NB4 (cell line): ENCODE results near the gene SCRN2.

Experiments
- CTCF ChIP-seq: IDR thresholded peaks from one replicate; pipeline ENCODE4 v1.5.1; 2012; ENCODE audit warnings: low read depth, low read length
- MAX ChIP-seq: IDR thresholded peaks from 2 replicates; pipeline ENCODE4 v1.6.1; 2011; ENCODE audit warnings: low read depth, low read length
- POLR2A ChIP-seq: IDR thresholded peaks from 2 replicates; pipeline ENCODE4 v1.6.1; 2011; ENCODE audit warnings: mild to moderate bottlenecking; ENCODE audit not compliant: insufficient read length; ENCODE audit errors: extremely low read depth

DNA sequence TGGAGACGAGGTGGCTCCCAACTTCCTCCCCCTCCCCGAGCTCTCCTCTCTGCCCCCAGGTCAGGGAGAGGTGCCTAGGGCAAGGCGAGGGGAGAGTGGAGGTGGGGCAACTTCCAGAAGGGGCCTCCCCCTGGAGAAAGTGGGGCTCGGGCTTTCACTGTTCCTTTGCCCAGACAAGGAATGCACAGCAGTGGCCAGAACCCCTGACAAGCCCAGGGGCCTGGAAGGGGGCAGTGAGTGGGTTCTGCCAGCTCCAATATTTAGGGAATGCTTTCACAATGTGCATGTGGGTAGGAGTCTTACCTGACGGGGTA lies 43.3 kb upstream of the SCRN2 start:
- TF ChIP-seq CTCF (no peak), POLR2A (no peak), MAX (no peak)
